Measurements from ENCODE around the gene TNFAIP1. TPM values are rescaled to one million over a fixed set of nuclear protein-coding genes. Genes with fewer than 3 reads are reported as not detected.

The TNFAIP1 gene
- total and polyA plus RNA-seq, 8 donors, result 11.5 to 56.8 (median 25.3) TPM

DNA sequence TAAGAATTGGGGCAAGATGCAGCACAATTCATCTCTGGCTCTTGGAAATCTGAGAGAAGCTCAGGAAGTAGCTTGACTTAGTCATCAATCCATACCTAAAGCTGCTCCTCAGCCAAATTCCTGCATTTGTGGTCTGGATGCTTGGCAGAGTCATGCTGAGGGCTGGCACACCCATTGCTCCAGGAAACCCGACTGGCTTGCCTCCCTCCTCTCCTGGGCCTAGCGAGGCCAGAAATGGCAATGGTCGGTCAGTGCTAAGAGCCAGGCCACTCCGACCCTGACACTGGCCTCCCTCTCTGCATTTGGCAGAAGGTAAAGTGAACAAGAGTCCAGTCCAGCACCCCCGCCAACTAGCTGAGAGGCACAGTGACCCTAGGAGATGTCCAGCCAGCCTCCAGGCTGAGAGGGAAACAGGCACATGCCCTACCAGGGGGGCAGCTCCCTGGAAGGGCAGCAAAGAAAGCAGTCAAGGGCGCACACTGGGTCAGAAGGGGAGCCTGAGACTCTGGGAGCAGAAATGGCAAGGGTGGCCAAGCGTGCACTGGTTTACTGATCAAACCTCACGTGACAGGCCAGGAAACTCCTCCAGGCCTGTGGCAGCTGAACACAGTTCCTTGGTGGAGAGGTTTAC lies 11.8 kb downstream of the TNFAIP1 start:
- intact Hi-C loops (cut with DNase I), result no loop called here
- no peak for TF ChIP-seq CTCF (IDR thresholded peaks at IDR 0.05)
- Histone ChIP-seq H3K36me3 (peaks cover 5 to 53% (median 21%) of the 10 kb centered on the region in 3 donors), H3K4me1 (peaks cover 30 to 43% (median 32%) of the 10 kb centered on the region in 3 donors), H3K27ac (peak overlapping the region; percentile 46 to 83 (median 74)), H3K4me3 (peak overlapping the region in 1 of 4 donors; percentile 14), H3K9me3 (no peaks in the 10 kb centered on the region), H3K27me3 (no peaks in the 10 kb centered on the region)
- WGBS, 2 donors, result 34 to 35% methylated on average over 8 of the region's 8 CpGs
- FAIRE-seq (no peak), ATAC-seq (peak; percentile 5 to 30 (median 22)), DNase-seq (peak in 3 of 6 donors; percentile 42 to 53 (median 47))

DNA sequence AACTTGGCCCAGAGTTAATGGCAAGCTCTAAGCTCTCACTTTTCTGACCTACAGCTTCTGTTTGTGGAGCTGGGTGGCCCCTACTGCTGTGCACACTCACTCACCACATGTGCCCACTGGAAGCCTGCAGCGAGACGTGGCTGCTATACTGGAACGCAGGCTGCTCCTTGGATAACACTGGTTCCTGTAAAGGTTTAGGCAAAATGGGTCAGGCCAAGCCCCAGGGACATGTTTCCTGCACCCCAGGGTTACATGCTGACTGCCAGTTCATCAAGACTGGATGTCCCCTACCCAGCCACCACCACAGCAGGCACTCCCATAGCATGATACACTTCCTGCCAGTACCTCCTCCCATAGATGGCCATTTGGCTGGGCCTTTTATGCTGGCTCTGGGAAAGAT lies 13.4 kb downstream of the TNFAIP1 start:
- 71 to 78% methylated on average over 3 of the region's 3 CpGs for WGBS, 2 donors
- FAIRE-seq, result no peak
- intact Hi-C loops (cut with DNase I), result no loop called here
- no peaks in the 10 kb centered on the region for H3K27me3 ChIP-seq
- H3K27ac ChIP-seq, result no peak overlapping the region
- ATAC-seq, result no peak
- TF ChIP-seq CTCF (IDR thresholded peaks at IDR 0.05), result no peak
- H3K9me3 ChIP-seq, result no peaks in the 10 kb centered on the region
- H3K4me3 ChIP-seq, result no peak overlapping the region
- peaks cover 5 to 52% (median 27%) of the 10 kb centered on the region in 3 donors for H3K36me3 ChIP-seq
- H3K4me1 ChIP-seq, result peaks cover 30 to 43% (median 32%) of the 10 kb centered on the region in 3 donors
- DNase-seq, result no peak

DNA sequence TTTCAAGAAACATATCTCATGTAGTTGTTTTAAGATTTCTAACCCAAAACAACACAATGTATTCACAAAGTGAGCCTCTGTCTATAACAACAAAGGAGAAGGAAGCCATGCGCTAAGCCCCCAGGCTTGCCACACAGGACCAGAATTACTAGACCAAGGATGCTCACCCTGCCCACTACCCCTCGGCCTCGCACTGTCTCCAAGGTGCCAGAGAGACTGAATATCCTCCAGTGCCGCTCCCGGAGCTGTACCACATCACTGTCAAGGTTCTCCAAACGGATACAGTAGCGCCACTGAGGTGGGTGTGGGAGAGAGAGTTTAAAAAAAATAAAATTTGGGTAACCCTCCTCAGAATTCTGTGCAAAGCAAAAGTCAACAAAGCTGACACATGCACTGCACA lies 14.7 kb downstream of the TNFAIP1 start:
- no peaks in the 10 kb centered on the region for H3K9me3 ChIP-seq
- no peak for ATAC-seq
- H3K27ac ChIP-seq, result no peak overlapping the region
- no peak for DNase-seq
- TF ChIP-seq CTCF (IDR thresholded peaks at IDR 0.05), result no peak
- no peak overlapping the region for H3K4me3 ChIP-seq
- peaks cover 0 to 50% (median 27%) of the 10 kb centered on the region in 3 donors for H3K36me3 ChIP-seq
- intact Hi-C loops (cut with DNase I), result no loop called here
- 84 to 86% methylated on average over 7 of the region's 7 CpGs for WGBS, 2 donors
- no peak for FAIRE-seq
- peaks cover 26 to 34% (median 28%) of the 10 kb centered on the region in 3 donors for H3K4me1 ChIP-seq
- no peaks in the 10 kb centered on the region for H3K27me3 ChIP-seq

DNA sequence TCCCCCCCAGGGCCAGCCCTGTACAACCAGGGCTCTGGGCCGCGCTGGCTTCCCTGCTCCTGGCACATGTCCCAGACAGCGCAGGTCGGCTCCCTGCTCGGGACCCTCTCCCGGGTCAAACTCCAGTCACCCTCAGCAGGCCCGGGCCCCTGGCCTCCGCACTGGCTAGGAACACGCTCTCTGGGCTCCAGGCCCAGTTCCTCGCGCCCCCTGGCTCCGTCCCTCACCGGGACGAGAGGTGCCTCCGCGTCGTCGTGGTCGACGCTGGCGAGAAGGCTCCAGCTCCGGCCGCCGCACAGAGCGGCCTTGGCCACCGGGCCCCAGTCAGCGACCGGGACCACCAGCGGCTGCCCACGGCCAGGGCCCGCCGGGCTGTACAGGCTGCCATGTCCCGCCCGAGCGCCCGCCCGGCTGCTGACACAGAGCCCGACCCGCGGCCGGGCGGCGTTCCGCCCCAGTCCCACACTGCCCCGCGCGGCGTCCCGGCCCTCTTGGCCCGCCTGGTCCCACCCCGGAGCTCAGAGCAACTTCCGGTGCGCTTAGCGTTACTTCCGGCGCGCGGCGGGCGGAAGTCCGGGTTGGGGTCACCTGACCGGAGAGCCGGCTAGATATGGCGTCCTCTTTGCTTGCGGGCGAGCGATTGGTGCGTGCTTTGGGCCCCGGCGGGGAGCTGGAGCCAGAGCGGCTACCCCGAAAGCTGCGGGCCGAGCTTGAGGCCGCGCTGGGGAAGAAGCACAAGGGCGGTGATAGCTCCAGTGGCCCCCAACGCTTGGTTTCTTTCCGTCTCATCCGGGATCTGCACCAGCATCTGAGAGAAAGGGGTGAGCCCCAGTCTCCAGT lies 21.7 kb downstream of the TNFAIP1 start, which contains the start of gene POLDIP2:
Gene POLDIP2, minus strand, starts transcription at position 467 of the 840 bp plus-strand sequence. Its CDS starts 79 bp downstream, at position 388.
- Histone ChIP-seq H3K4me3 (peak within 1 kb of the TSS; percentile 91 to 99 (median 96)), H3K27ac (peak within 1 kb of the TSS; percentile 81 to 92 (median 84)), H3K36me3 (peaks cover 3 to 50% (median 20%) of the 10 kb centered on the region in 3 donors), H3K9me3 (no peaks in the 10 kb centered on the region), H3K4me1 (peaks cover 0 to 17% (median 16%) of the 10 kb centered on the region in 3 donors), H3K27me3 (no peaks in the 10 kb centered on the region)
- DNase-seq (peak; percentile 94 to 99 (median 95)), ATAC-seq (peak; percentile 98 to 99 (median 99)), FAIRE-seq (no peak)
- WGBS, 2 donors, result 0% methylated on average over 73 to 80 of the region's 80 CpGs
- no peak for TF ChIP-seq CTCF (IDR thresholded peaks at IDR 0.05)
- intact Hi-C loops (cut with DNase I), result no loop called here
